GOT3 (cell line): Measurements from ENCODE around the gene SACM1L.

Experiments
- DNase-seq: peaks from one replicate; lab custom pipeline; 2025; ENCODE audit warnings: mixed read lengths; lab: John Stamatoyannopoulos, UW

The SACM1L gene

GRCh38 chr3:45786801-45787495 lies 97.8 kb downstream of the SACM1L start:
- no peak for DNase-seq

- DNase-seq = no peak
Observed at GRCh38 chr3:45787551-45787950, 98.4 kb downstream of the SACM1L start.

- DNase-seq = no peak
Observed at GRCh38 chr3:45789235-45789812, 100.1 kb downstream of the SACM1L start.

GRCh38 chr3:45790596-45790995 lies 101.4 kb downstream of the SACM1L start:
- DNase-seq = no peak

- no peak for DNase-seq
Observed at GRCh38 chr3:45792036-45792435, 102.8 kb downstream of the SACM1L start.

- DNase-seq = no peak
Observed at GRCh38 chr3:45792516-45793172, 103.4 kb downstream of the SACM1L start.

- DNase-seq = no peak
Observed at GRCh38 chr3:45793482-45794176, 104.4 kb downstream of the SACM1L start.

GRCh38 chr3:45794177-45794560 lies 105.0 kb downstream of the SACM1L start:
- no peak for DNase-seq

- no peak for DNase-seq
Observed at GRCh38 chr3:45794660-45795059, 105.5 kb downstream of the SACM1L start.
